ENCODE measurements around the gene DENND2C. TPM values are rescaled to one million over a fixed set of nuclear protein-coding genes. Genes with fewer than 3 reads are reported as not detected.

The DENND2C gene
- total RNA-seq, 2 donors from 2014 or later: 2.3 to 3.0 TPM

DNA sequence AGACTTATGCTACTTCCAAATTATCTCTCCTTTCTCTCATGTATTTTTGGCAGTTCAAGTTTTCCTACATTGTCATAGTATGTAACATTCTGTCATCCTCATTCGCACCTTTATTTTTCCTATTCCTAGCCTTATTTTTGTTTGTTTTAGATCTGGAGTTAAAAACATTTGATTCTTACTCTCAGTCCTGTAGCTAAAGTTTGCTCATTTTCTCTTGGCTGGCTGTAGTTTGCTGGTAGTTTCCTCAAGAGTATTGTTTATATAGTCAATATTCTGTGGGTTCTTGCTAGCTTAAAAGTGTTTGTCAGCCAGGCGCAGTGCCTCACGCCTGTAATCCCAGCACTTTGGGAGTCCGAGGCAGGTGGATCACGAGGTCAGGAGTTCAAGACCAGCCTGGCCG is 129.0 kb downstream of the DENND2C start:
- WGBS, 2 donors: 14 to 18% methylated on average over 6 of the region's 6 CpGs
- no peaks in the 10 kb centered on the region for H3K27me3 ChIP-seq
- no peak for ATAC-seq
- no peaks in the 10 kb centered on the region for H3K9me3 ChIP-seq
- peaks cover 8% of the 10 kb centered on the region for H3K4me1 ChIP-seq
- H3K4me3 ChIP-seq: no peak overlapping the region
- H3K27ac ChIP-seq: no peak overlapping the region
- DNase-seq: no peak
- intact Hi-C loops (cut with DNase I): no loop called here
- TF ChIP-seq POLR2A (IDR thresholded peaks at IDR 0.05): no peak
- TF ChIP-seq, protein P1, sequence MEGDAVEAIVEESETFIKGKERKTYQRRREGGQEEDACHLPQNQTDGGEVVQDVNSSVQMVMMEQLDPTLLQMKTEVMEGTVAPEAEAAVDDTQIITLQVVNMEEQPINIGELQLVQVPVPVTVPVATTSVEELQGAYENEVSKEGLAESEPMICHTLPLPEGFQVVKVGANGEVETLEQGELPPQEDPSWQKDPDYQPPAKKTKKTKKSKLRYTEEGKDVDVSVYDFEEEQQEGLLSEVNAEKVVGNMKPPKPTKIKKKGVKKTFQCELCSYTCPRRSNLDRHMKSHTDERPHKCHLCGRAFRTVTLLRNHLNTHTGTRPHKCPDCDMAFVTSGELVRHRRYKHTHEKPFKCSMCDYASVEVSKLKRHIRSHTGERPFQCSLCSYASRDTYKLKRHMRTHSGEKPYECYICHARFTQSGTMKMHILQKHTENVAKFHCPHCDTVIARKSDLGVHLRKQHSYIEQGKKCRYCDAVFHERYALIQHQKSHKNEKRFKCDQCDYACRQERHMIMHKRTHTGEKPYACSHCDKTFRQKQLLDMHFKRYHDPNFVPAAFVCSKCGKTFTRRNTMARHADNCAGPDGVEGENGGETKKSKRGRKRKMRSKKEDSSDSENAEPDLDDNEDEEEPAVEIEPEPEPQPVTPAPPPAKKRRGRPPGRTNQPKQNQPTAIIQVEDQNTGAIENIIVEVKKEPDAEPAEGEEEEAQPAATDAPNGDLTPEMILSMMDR (IDR thresholded peaks at IDR 0.05): no peak
- H3K36me3 ChIP-seq (replicated peaks in 1 of 2; ENCODE audit: insufficient read depth in 1 of 2, low read depth in 2 of 2): no peaks in the 10 kb centered on the region

DNA sequence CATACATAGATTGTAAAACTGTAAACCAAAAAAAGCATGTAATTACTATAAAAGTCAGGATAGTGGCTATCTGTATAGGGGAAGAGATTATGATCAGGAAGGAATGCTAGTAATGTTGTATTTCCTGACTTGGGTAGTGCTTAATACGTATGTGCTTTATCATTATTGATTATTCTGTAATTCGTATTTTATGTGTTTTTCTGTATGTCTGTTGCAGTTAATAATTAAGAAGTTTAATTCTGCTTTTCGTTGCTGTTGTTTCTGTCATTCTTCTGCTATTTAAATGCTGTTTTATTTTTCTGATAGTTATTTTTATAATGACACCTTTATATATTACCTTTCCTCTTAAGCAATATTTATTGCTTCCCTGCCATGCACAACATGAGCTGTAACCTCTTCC is 129.6 kb downstream of the DENND2C start:
- H3K4me3 ChIP-seq: no peak overlapping the region
- DNase-seq (no peak), ATAC-seq (peak; percentile 42)
- no peak overlapping the region for H3K27ac ChIP-seq
- 12 to 13% methylated on average over 3 of the region's 3 CpGs for WGBS, 2 donors
- intact Hi-C loops (cut with DNase I): no loop called here
- no peaks in the 10 kb centered on the region for H3K27me3 ChIP-seq
- H3K36me3 ChIP-seq (replicated peaks in 1 of 2; ENCODE audit: insufficient read depth in 1 of 2, low read depth in 2 of 2): no peaks in the 10 kb centered on the region
- no peaks in the 10 kb centered on the region for H3K9me3 ChIP-seq
- TF ChIP-seq POLR2A (IDR thresholded peaks at IDR 0.05): no peak
- TF ChIP-seq, protein P1 (IDR thresholded peaks at IDR 0.05): no peak
- peaks cover 8% of the 10 kb centered on the region for H3K4me1 ChIP-seq

DNA sequence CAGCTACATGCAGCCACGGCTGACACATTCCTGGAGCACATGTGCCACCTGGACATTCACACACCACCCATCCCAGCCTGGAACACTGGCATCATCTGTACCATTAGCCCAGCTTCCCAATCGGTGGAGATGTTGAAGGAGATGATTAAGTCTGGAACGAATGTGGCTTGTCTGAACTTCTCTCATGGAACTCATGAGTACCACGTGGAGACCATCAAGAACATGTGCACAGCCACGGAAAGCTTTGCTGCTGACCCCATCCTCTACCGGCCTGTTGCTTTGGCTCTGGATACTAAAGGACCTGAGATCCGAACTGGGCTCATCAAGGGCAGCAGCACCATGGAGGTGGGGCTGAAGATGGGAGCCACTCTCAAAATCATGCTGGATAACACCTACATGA is 133.8 kb downstream of the DENND2C start:
- Histone ChIP-seq H3K36me3 (replicated peaks in 1 of 2; ENCODE audit: insufficient read depth in 1 of 2, low read depth in 2 of 2) (no peaks in the 10 kb centered on the region), H3K27ac (no peak overlapping the region), H3K27me3 (no peaks in the 10 kb centered on the region), H3K9me3 (no peaks in the 10 kb centered on the region), H3K4me3 (no peak overlapping the region), H3K4me1 (peaks cover 7% of the 10 kb centered on the region)
- ATAC-seq (no peak), DNase-seq (no peak)
- 72 to 75% methylated on average over 6 to 7 of the region's 7 CpGs for WGBS, 2 donors
- intact Hi-C loops (cut with DNase I): no loop called here
- TF ChIP-seq POLR2A (IDR thresholded peaks at IDR 0.05): no peak
- TF ChIP-seq, protein P1 (IDR thresholded peaks at IDR 0.05): no peak

DNA sequence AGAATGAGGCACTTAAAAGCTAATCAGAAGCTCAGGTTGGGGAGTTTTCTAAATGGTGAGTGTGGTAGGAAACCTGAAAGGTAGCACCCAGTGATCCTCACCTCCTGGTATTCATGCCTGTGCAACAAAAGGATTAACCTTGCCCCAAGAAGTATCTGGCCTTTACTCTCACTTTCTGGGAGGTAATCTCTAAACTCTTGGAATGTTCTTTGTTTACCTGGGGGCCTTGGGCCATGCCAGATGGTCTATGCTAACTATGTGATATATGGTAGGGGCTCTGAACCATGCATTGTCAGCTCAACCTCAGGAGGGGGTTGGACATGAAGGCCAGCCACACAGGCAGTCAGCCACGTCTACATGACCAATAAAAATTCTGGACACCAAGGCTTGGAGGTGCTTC is 134.4 kb downstream of the DENND2C start:
- intact Hi-C loops (cut with DNase I): no loop called here
- peaks cover under 1% of the 10 kb centered on the region for H3K4me1 ChIP-seq
- H3K27ac ChIP-seq: no peak overlapping the region
- no peak for ATAC-seq
- WGBS, 2 donors: 71 to 86% methylated on average over 1 of the region's 1 CpG
- no peak for DNase-seq
- TF ChIP-seq POLR2A (IDR thresholded peaks at IDR 0.05): no peak
- TF ChIP-seq, protein P1 (IDR thresholded peaks at IDR 0.05): no peak
- H3K9me3 ChIP-seq: no peaks in the 10 kb centered on the region
- H3K4me3 ChIP-seq: no peak overlapping the region
- no peaks in the 10 kb centered on the region for H3K27me3 ChIP-seq
- no peaks in the 10 kb centered on the region for H3K36me3 ChIP-seq (replicated peaks in 1 of 2; ENCODE audit: insufficient read depth in 1 of 2, low read depth in 2 of 2)

Small RNA genes lying within 50 kb of the gene (small RNA-seq; reads per million reads assigned to genes)
- not detected for gene RN7SL432P

Other genes starting within 250 kb of the DENND2C start
- gene TRIM33, start 158.8 kb downstream of the DENND2C start, total RNA-seq: 10 to 100 TPM; 27.5 to 32.3 TPM
- 10 to 100 TPM; 15.3 to 20.8 TPM for gene BCAS2, start 88.4 kb downstream of the DENND2C start, total RNA-seq
- gene AMPD1, start 25.5 kb upstream of the DENND2C start, total RNA-seq: not detected
- gene NRAS, start 46.7 kb upstream of the DENND2C start, total RNA-seq: 10 to 100 TPM; 13.8 to 17.4 TPM
- 100 to 1,000 TPM; 138 to 221 TPM for gene CSDE1, start 87.9 kb upstream of the DENND2C start, total RNA-seq
- gene SIKE1, start 110.6 kb upstream of the DENND2C start, total RNA-seq: 10 to 100 TPM; 15.5 to 18.9 TPM
- not detected for gene SYCP1, start 184.8 kb upstream of the DENND2C start, total RNA-seq